ENCODE measurements around the gene RNF166. TPM values are rescaled to one million over a fixed set of nuclear protein-coding genes. Genes with fewer than 3 reads are reported as not detected.

RNF166 gene
- total and polyA plus RNA-seq, 2 of the 13 experiments (the other 11 are each of a cell fraction or from before 2014, with no cell fraction given) = 21.4 to 23.0 TPM

DNA sequence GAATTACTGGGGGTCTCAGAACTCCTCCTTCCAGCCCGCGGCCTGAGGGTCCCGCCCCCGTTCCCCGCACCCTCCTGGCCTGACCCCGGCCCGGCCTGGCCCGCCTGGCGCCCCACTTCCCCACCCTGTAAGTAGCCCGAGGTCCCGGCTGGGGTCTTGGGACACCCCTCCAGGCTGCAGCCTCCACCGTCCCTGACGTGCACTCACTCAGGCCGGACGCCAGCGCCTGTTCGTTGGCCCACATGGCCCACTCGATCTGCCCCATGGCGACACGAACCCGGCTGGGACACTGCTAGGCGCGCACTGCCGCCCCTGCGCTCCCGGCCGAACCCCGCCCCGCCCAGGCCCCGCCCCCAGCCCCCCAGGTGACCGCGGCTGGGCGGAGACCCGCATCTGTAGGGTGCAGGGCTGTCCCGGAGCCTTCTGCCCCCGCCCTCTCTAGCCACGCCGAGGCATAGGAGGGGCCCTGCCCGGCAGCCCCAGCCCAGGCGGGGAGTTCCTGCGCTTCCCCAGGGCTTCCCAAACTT is 55.4 kb downstream of the RNF166 start, which contains the start of gene CYBA (continued):
- TF ChIP-seq, protein P1, sequence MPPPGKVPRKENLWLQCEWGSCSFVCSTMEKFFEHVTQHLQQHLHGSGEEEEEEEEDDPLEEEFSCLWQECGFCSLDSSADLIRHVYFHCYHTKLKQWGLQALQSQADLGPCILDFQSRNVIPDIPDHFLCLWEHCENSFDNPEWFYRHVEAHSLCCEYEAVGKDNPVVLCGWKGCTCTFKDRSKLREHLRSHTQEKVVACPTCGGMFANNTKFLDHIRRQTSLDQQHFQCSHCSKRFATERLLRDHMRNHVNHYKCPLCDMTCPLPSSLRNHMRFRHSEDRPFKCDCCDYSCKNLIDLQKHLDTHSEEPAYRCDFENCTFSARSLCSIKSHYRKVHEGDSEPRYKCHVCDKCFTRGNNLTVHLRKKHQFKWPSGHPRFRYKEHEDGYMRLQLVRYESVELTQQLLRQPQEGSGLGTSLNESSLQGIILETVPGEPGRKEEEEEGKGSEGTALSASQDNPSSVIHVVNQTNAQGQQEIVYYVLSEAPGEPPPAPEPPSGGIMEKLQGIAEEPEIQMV (CRISPR knock-in tag; IDR thresholded peaks at IDR 0.05; ENCODE audit: low read depth) = no peak
- TF ChIP-seq, protein P2, sequence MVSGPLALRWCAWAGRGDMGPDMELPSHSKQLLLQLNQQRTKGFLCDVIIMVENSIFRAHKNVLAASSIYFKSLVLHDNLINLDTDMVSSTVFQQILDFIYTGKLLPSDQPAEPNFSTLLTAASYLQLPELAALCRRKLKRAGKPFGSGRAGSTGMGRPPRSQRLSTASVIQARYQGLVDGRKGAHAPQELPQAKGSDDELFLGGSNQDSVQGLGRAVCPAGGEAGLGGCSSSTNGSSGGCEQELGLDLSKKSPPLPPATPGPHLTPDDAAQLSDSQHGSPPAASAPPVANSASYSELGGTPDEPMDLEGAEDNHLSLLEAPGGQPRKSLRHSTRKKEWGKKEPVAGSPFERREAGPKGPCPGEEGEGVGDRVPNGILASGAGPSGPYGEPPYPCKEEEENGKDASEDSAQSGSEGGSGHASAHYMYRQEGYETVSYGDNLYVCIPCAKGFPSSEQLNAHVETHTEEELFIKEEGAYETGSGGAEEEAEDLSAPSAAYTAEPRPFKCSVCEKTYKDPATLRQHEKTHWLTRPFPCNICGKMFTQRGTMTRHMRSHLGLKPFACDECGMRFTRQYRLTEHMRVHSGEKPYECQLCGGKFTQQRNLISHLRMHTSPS (CRISPR knock-in tag; IDR thresholded peaks at IDR 0.05; ENCODE audit: low read depth) = no peak
- TF ChIP-seq EP300 (IDR thresholded peaks at IDR 0.05; ENCODE audit: low read depth in 2 of 2, low read length in 2 of 2) (no peak), EP300 (CRISPR knock-in tag; IDR thresholded peaks at IDR 0.05; ENCODE audit: borderline replicate concordance) (no peak), NAIF1 (CRISPR knock-in tag; IDR thresholded peaks at IDR 0.05; ENCODE audit: borderline replicate concordance) (no peak), ZNF776 (CRISPR knock-in tag; IDR thresholded peaks at IDR 0.05) (no peak), ZNF432 (CRISPR knock-in tag; IDR thresholded peaks at IDR 0.05; ENCODE audit: borderline replicate concordance) (no peak), TBX3 (IDR thresholded peaks at IDR 0.05; ENCODE audit: borderline replicate concordance) (no peak), SALL1 (CRISPR knock-in tag; IDR thresholded peaks at IDR 0.05) (peak; percentile 42), SMAD9 (CRISPR knock-in tag; IDR thresholded peaks at IDR 0.05) (no peak), ZMAT3 (CRISPR knock-in tag; conservative IDR thresholded peaks at IDR 0.05) (no peak), MLLT10 (CRISPR knock-in tag; IDR thresholded peaks at IDR 0.05) (peak; percentile 75; the same call in 1 of the 2 replicates), NFYC (CRISPR knock-in tag; IDR thresholded peaks at IDR 0.05) (no peak), ZNF343 (CRISPR knock-in tag; IDR thresholded peaks at IDR 0.05) (no peak), ADNP (CRISPR knock-in tag; IDR thresholded peaks at IDR 0.05) (no peak), SRY (CRISPR knock-in tag; IDR thresholded peaks at IDR 0.05) (0 out of 2 replicates have a peak, but pooled peaks have one; percentile 63), CERS6 (CRISPR knock-in tag; IDR thresholded peaks at IDR 0.05) (no peak), ZNF225 (CRISPR knock-in tag; IDR thresholded peaks at IDR 0.05) (0 out of 2 replicates have a peak, but pooled peaks have one; percentile 47), AGO1 (IDR thresholded peaks at IDR 0.05; ENCODE audit: low read depth, low read length, poor library complexity, severe bottlenecking) (peak; percentile 97), DMAP1 (CRISPR knock-in tag; IDR thresholded peaks at IDR 0.05) (no peak), ZNF775 (CRISPR knock-in tag; IDR thresholded peaks at IDR 0.05; ENCODE audit: borderline replicate concordance) (no peak), FOXA3 (CRISPR knock-in tag; IDR thresholded peaks at IDR 0.05) (no peak), ELF3 (CRISPR knock-in tag; IDR thresholded peaks at IDR 0.05) (0 out of 2 replicates have a peak, but pooled peaks have one; percentile 5), SNAI1 (CRISPR knock-in tag; IDR thresholded peaks at IDR 0.05; ENCODE audit: borderline replicate concordance) (peak; percentile 58; the same call in 1 of the 2 replicates), NFYB (CRISPR knock-in tag; IDR thresholded peaks at IDR 0.05) (no peak), NCOR1 (IDR thresholded peaks at IDR 0.05; ENCODE audit: borderline replicate concordance, low read length) (no peak), HDAC6 (IDR thresholded peaks at IDR 0.05; ENCODE audit: low read depth, low read length) (no peak)
